ENCODE data around the gene ZGLP1. TPM values are rescaled to one million over a fixed set of nuclear protein-coding genes. Genes with fewer than 3 reads are reported as not detected.

Gene ZGLP1
- total and polyA plus RNA-seq, 2 donors (not counting 1 experiment from before 2014, with no cell fraction given) = 6.4 to 8.0 TPM

GRCh38 chr19:10315335-10316214, 6.0 kb upstream of the ZGLP1 start, which contains the start of gene FDX2:
Gene FDX2, minus strand, starts transcription at chr19:10316015. Its CDS starts 19 bp downstream, at chr19:10315996.
- Mint-ChIP-seq H3K27ac (peak within 1 kb of the TSS; percentile 85), H3K27me3 (no peaks in the 10 kb centered on the region), H3K9me3 (ENCODE audit: insufficient read depth) (no peaks in the 10 kb centered on the region), H3K4me3 (peak within 1 kb of the TSS; percentile 96), H3K4me1 (peaks cover 14% of the 10 kb centered on the region)
- Histone ChIP-seq H3K4me3 (ENCODE audit: control extremely low read depth in 1 of 5, extremely low read depth in 1 of 5, insufficient read depth in 1 of 5, low read depth in 2 of 5, low read length in 4 of 5) (peak within 1 kb of the TSS; percentile 31 to 91 (median 80)), H2AFZ (ENCODE audit: insufficient read depth, low read depth, low read length, poor library complexity, severe bottlenecking) (peak within 1 kb of the TSS; percentile 89), H4K20me1 (ENCODE audit: control insufficient read depth, insufficient read depth, low read length, poor library complexity, severe bottlenecking) (no peaks in the 10 kb centered on the region), H3K4me1 (ENCODE audit: control insufficient read depth in 2 of 2, insufficient read depth in 2 of 2, low read length in 2 of 2) (peaks cover 6 to 14% of the 10 kb centered on the region in 2 donors), H3K79me2 (ENCODE audit: control insufficient read depth, insufficient read depth, low read length) (no peaks in the 10 kb centered on the region), H3K27me3 (replicated peaks in 1 of 4; ENCODE audit: control extremely low read depth in 1 of 4, control insufficient read depth in 3 of 4, insufficient read depth in 4 of 4, low read length in 3 of 4) (no peaks in the 10 kb centered on the region), H3K27ac (ENCODE audit: low read length in 2 of 2) (peak within 1 kb of the TSS in 1 of 2 donors; percentile 55), H3K9ac (ENCODE audit: low read length) (peak within 1 kb of the TSS; percentile 76), H3K36me3 (replicated peaks in 1 of 2; ENCODE audit: control extremely low read depth in 1 of 2, control insufficient read depth in 1 of 2, extremely low read depth in 1 of 2, insufficient read depth in 2 of 2, low read length in 1 of 2) (peaks cover 0 to 17% of the 10 kb centered on the region in 2 experiments), H3K4me2 (replicated peaks; ENCODE audit: low read depth, low read length, poor library complexity, severe bottlenecking) (peak within 1 kb of the TSS; percentile 81), H3K9me3 (ENCODE audit: control extremely low read depth in 1 of 3, control insufficient read depth in 2 of 3, insufficient read depth in 1 of 3, low read length in 2 of 3) (no peaks in the 10 kb centered on the region)
- ChIA-PET POLR2A (interaction anchor here (1.0 kb wide), 1 partner anchor 16 kb away, joined by 8 read pairs; no protein-coding TSS in a partner anchor), CTCF (interaction anchor here (0.8 to 1.4 kb wide), 3 partner anchors 45 to 113 kb away, joined by 3 to 5 read pairs (median 3); partner anchors contain the start of gene ICAM1)
- intact Hi-C loops (cut with micrococcal nuclease) = loop anchor here (1.0 kb wide), 2 partner anchors 18 to 45 kb away; partner anchors contain the start of gene RAVER1
- peak; percentile 92 for DNase-seq
- WGBS (ENCODE audit: insufficient coverage) = under 1% methylated on average over 49 of the region's 55 CpGs
- peak; percentile 91 for ATAC-seq (ENCODE audit: low read depth)
- TF ChIP-seq EZH2 (IDR thresholded peaks at IDR 0.05; ENCODE audit: borderline replicate concordance, insufficient read depth, low read depth, low read length, poor library complexity, severe bottlenecking) = no peak
- TF ChIP-seq CTCF (IDR thresholded peaks at IDR 0.05) = no peak

Measured in B cell (primary cell).